HG02642 (cell line): ENCODE measurements around the gene GTF2IRD1.
"Not testable (repeated sequence)": the region's sequence is repeated elsewhere in the genome, so short reads cannot be mapped to it uniquely, and the experiment has no call there.

Experiments
- ATAC-seq: cut with Tn5 transposase; IDR thresholded peaks from one replicate; pipeline ENCODE4 v1.9.1; 2021; ENCODE audit warnings: mild to moderate bottlenecking; ENCODE audit not compliant: unreplicated experiment, poor library complexity

Gene GTF2IRD1

GRCh38 chr7:74541937-74542336 lies 88.2 kb downstream of the GTF2IRD1 start:
- ATAC-seq, result not testable (repeated sequence)

GRCh38 chr7:74542558-74543117 lies 88.9 kb downstream of the GTF2IRD1 start:
- ATAC-seq, result no peak

- no peak for ATAC-seq
Measured at GRCh38 chr7:74544706-74545469, 91.2 kb downstream of the GTF2IRD1 start.

GRCh38 chr7:74545921-74546320 lies 92.2 kb downstream of the GTF2IRD1 start:
- no peak for ATAC-seq

GRCh38 chr7:74553596-74554012 lies 99.9 kb downstream of the GTF2IRD1 start:
- ATAC-seq, result peak; percentile 53

GRCh38 chr7:74554178-74554577 lies 100.5 kb downstream of the GTF2IRD1 start:
- no peak for ATAC-seq

- ATAC-seq, result no peak
Measured at GRCh38 chr7:74560086-74560719, 106.5 kb downstream of the GTF2IRD1 start.

GRCh38 chr7:74561898-74562613 lies 108.3 kb downstream of the GTF2IRD1 start:
- ATAC-seq, result no peak

GRCh38 chr7:74563639-74564038 lies 109.9 kb downstream of the GTF2IRD1 start:
- ATAC-seq, result not testable (repeated sequence)

- ATAC-seq, result no peak
Measured at GRCh38 chr7:74567318-74567668, 113.6 kb downstream of the GTF2IRD1 start.

- no peak for ATAC-seq
Measured at GRCh38 chr7:74568658-74569057, 115.0 kb downstream of the GTF2IRD1 start.

- no peak for ATAC-seq
Measured at GRCh38 chr7:74569501-74570075, 115.9 kb downstream of the GTF2IRD1 start.

GRCh38 chr7:74570533-74571156 lies 116.9 kb downstream of the GTF2IRD1 start:
- no peak for ATAC-seq

GRCh38 chr7:74572301-74572979 lies 118.7 kb downstream of the GTF2IRD1 start:
- no peak for ATAC-seq

- ATAC-seq, result no peak
Measured at GRCh38 chr7:74573512-74573911, 119.8 kb downstream of the GTF2IRD1 start.

GRCh38 chr7:74575083-74575784 lies 121.5 kb downstream of the GTF2IRD1 start:
- no peak for ATAC-seq

GRCh38 chr7:74575811-74576210 lies 122.1 kb downstream of the GTF2IRD1 start:
- ATAC-seq, result no peak

- no peak for ATAC-seq
Measured at GRCh38 chr7:74579800-74580685, 126.3 kb downstream of the GTF2IRD1 start.
